Measurements from ENCODE around the gene P4HA2. TPM values are rescaled to one million over a fixed set of nuclear protein-coding genes. Genes with fewer than 3 reads are reported as not detected.

P4HA2 gene
- total RNA-seq, 2 experiments from 2014 or later: 0.32 to 7.2 TPM

GRCh38 chr5:132260051-132260450 lies 32.4 kb upstream of the P4HA2 start:
- POLR2A ChIA-PET: no interaction called here
- intact Hi-C loops (cut with micrococcal nuclease; ENCODE audit: unreplicated experiment): no loop called here
- H3K9me2 ChIP-seq (ENCODE audit: insufficient read depth, low read length): no peaks in the 10 kb centered on the region

DNA sequence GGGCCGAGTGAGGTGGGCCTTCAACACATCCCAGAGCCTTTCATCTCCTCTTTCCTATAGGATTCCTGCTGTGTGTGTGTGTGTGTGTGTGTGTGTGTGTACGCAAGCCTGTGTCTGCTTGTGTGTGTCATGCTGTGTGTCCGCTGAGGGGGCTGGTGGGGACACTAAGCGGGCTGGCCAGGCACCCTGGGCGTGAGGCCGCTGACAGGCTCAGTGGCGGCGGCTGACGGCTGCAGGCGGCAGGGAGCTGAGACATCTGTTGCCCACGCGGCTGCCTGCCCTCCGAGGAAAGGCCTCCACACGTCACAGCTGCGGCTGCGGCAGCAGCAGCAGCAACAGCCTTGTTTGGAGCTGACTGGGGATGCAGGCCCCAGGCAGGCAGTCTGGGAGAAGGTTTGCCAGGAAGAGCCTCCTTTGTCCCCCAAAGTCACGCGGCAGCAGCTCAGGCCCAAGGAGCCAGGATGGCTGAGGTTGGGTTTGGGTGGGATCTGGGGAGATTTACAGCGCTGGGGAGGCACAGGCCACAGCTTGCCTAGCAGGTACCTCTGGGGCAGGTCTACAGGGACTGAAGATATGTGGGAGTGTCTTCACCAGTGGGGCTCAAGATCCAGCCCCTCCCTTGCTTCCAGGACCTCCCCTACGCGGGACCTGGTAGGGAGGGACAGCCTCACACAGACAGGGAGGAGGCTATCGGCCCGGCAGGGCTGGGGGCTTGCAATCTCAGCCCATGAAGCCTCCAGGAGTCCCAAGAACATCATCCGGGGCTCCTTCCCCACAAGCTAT lies 31.6 kb upstream of the P4HA2 start:
- H3K4me3 ChIP-seq (ENCODE audit: low read depth, low read length, poor library complexity, severe bottlenecking): no peak overlapping the region
- H3K9me2 ChIP-seq (ENCODE audit: insufficient read depth, low read length): no peaks in the 10 kb centered on the region
- H3K79me2 ChIP-seq (ENCODE audit: insufficient read depth, low read depth, low read length): no peaks in the 10 kb centered on the region
- no peaks in the 10 kb centered on the region for H3K9me3 ChIP-seq (ENCODE audit: low read length)
- no peaks in the 10 kb centered on the region for H3K4me1 ChIP-seq (ENCODE audit: insufficient read depth, low read length, poor library complexity, severe bottlenecking)
- TF ChIP-seq EZH2phosphoT487 (IDR thresholded peaks at IDR 0.05; ENCODE audit: borderline replicate concordance, low read depth, low read length) (no peak), CTCF (conservative IDR thresholded peaks at IDR 0.05; ENCODE audit: low read length) (no peak)
- no peak overlapping the region for H3K4me2 ChIP-seq (ENCODE audit: low read length)
- H4K20me1 ChIP-seq (ENCODE audit: insufficient read depth, low read length): no peaks in the 10 kb centered on the region
- DNase-seq (ENCODE audit: low spot score): no peak
- H3K36me3 ChIP-seq (ENCODE audit: insufficient read depth, low read length): no peaks in the 10 kb centered on the region
- intact Hi-C loops (cut with micrococcal nuclease; ENCODE audit: unreplicated experiment): no loop called here
- H2AFZ ChIP-seq (ENCODE audit: low read length): no peak overlapping the region
- POLR2A ChIA-PET: no interaction called here
- H3K27ac ChIP-seq (ENCODE audit: low read depth, low read length, poor library complexity, severe bottlenecking): no peak overlapping the region
- CTCF ChIA-PET (ENCODE audit: unreplicated experiment): interaction anchor here (0.6 kb wide), 1 partner anchor 569 kb away, joined by 4 read pairs; no protein-coding TSS in a partner anchor
- BruUV-seq (replicated peaks): no TSS peak

More at GRCh38 chr5:132260051-132260450, 32.4 kb upstream of the P4HA2 start:
- Histone ChIP-seq H3K4me1 (ENCODE audit: insufficient read depth, low read length, poor library complexity, severe bottlenecking) (no peaks in the 10 kb centered on the region), H3K79me2 (ENCODE audit: insufficient read depth, low read depth, low read length) (no peaks in the 10 kb centered on the region), H3K4me2 (ENCODE audit: low read length) (no peak overlapping the region), H3K9me3 (ENCODE audit: low read length) (no peaks in the 10 kb centered on the region), H3K27ac (ENCODE audit: low read depth, low read length, poor library complexity, severe bottlenecking) (no peak overlapping the region), H4K20me1 (ENCODE audit: insufficient read depth, low read length) (no peaks in the 10 kb centered on the region), H3K4me3 (ENCODE audit: low read depth, low read length, poor library complexity, severe bottlenecking) (no peak overlapping the region), H2AFZ (ENCODE audit: low read length) (no peak overlapping the region), H3K36me3 (ENCODE audit: insufficient read depth, low read length) (no peaks in the 10 kb centered on the region)
- no peak for DNase-seq (ENCODE audit: low spot score)
- CTCF ChIA-PET (ENCODE audit: unreplicated experiment): interaction anchor here (0.6 kb wide), 1 partner anchor 568 kb away, joined by 4 read pairs; no protein-coding TSS in a partner anchor
- no TSS peak for BruUV-seq (replicated peaks)
- TF ChIP-seq EZH2phosphoT487 (IDR thresholded peaks at IDR 0.05; ENCODE audit: borderline replicate concordance, low read depth, low read length) (no peak), CTCF (conservative IDR thresholded peaks at IDR 0.05; ENCODE audit: low read length) (no peak)
